NCI-H146 (cell line): Measurements from ENCODE around the gene BRIX1.

Source experiments
- DNase-seq: peaks from one replicate; lab custom pipeline; 2025; lab: John Stamatoyannopoulos, UW

BRIX1 gene

GRCh38 chr5:34915139-34915855, at the start of gene BRIX1, which contains the start of gene RAD1:
Gene BRIX1 (plus strand): TSS chr5:34915711. CDS start chr5:34915739, 28 bp downstream.
Gene RAD1 (minus strand): TSS chr5:34915504. CDS start chr5:34914892, 612 bp downstream.
- DNase-seq: peak; percentile 97

- no peak for DNase-seq
Observed at GRCh38 chr5:34866989-34867471, 48.5 kb upstream of the BRIX1 start.

GRCh38 chr5:34867660-34868059, 47.9 kb upstream of the BRIX1 start:
- DNase-seq: no peak

- no peak for DNase-seq
Observed at GRCh38 chr5:34868791-34869190, 46.7 kb upstream of the BRIX1 start.

GRCh38 chr5:34869256-34869655, 46.3 kb upstream of the BRIX1 start:
- no peak for DNase-seq

GRCh38 chr5:34870382-34870781, 45.1 kb upstream of the BRIX1 start:
- no peak for DNase-seq

GRCh38 chr5:34876275-34876674, 39.2 kb upstream of the BRIX1 start:
- no peak for DNase-seq

- DNase-seq: no peak
Observed at GRCh38 chr5:34881246-34881645, 34.3 kb upstream of the BRIX1 start.

- no peak for DNase-seq
Observed at GRCh38 chr5:34886392-34887119, 29.0 kb upstream of the BRIX1 start.

GRCh38 chr5:34889394-34889793, 26.1 kb upstream of the BRIX1 start:
- no peak for DNase-seq

GRCh38 chr5:34891981-34892380, 23.5 kb upstream of the BRIX1 start:
- DNase-seq: no peak

- DNase-seq: no peak
Observed at GRCh38 chr5:34892414-34892813, 23.1 kb upstream of the BRIX1 start.

GRCh38 chr5:34894716-34895115, 20.8 kb upstream of the BRIX1 start:
- DNase-seq: no peak

- no peak for DNase-seq
Observed at GRCh38 chr5:34895641-34896419, 19.7 kb upstream of the BRIX1 start.

GRCh38 chr5:34897646-34898045, 17.9 kb upstream of the BRIX1 start:
- no peak for DNase-seq

GRCh38 chr5:34898258-34898895, 17.1 kb upstream of the BRIX1 start:
- DNase-seq: peak; percentile 65

GRCh38 chr5:34899066-34899465, 16.4 kb upstream of the BRIX1 start:
- no peak for DNase-seq

- no peak for DNase-seq
Observed at GRCh38 chr5:34900652-34901051, 14.9 kb upstream of the BRIX1 start.

GRCh38 chr5:34903260-34903659, 12.3 kb upstream of the BRIX1 start:
- DNase-seq: no peak

- DNase-seq: no peak
Observed at GRCh38 chr5:34905564-34905963, 9.9 kb upstream of the BRIX1 start.

- no peak for DNase-seq
Observed at GRCh38 chr5:34913072-34913471, 2.4 kb upstream of the BRIX1 start.

GRCh38 chr5:34914671-34915138, 806 bp upstream of the BRIX1 start:
- DNase-seq: peak; percentile 38
